Liver (tissue), 9 donors: ENCODE results near the gene LTBP2. TPM values are rescaled to one million over a fixed set of nuclear protein-coding genes. Genes with fewer than 3 reads are reported as not detected.

Source experiments
- DNase-seq: peaks from one replicate; pipeline ENCODE4 v3.0.0-alpha.2; 2017; ENCODE audit warnings: low spot score
- H3K27ac ChIP-seq, 2 donors: one replicate each; pipeline ENCODE4 v1.7.0; 2013; ENCODE audit warnings: inconsistent platforms in 2 of 2, low read length in 2 of 2, control low read depth in 1 of 2, low read depth in 1 of 2, mild to moderate bottlenecking in 1 of 2
- H3K27me3 ChIP-seq, 4 donors: one replicate each; pipeline versions ENCODE4 v1.6.1 to v1.7.0; 2013; ENCODE audit warnings: low read length in 3 of 4, inconsistent platforms in 1 of 4, mild to moderate bottlenecking in 1 of 4, moderate library complexity in 1 of 4; ENCODE audit not compliant: control insufficient read depth in 4 of 4, insufficient read depth in 4 of 4
- H3K36me3 ChIP-seq, 4 donors: one replicate each; pipeline versions ENCODE4 v1.6.1 to v1.7.0; 2013; ENCODE audit warnings: low read length in 3 of 4, mild to moderate bottlenecking in 3 of 4, low read depth in 1 of 4, moderate library complexity in 1 of 4; ENCODE audit not compliant: control insufficient read depth in 4 of 4, insufficient read depth in 3 of 4
- H3K4me1 ChIP-seq, 4 donors: one replicate each; pipeline versions ENCODE4 v1.6.1 to v1.7.0; 2013; ENCODE audit warnings: low read length in 3 of 4, mild to moderate bottlenecking in 3 of 4, moderate library complexity in 1 of 4; ENCODE audit not compliant: control insufficient read depth in 4 of 4, insufficient read depth in 4 of 4
- H3K4me3 ChIP-seq, 3 donors: one replicate each; pipeline versions ENCODE4 v1.6.1 to v1.7.0; 2013; ENCODE audit warnings: low read length in 3 of 3, control low read depth in 1 of 3, low read depth in 1 of 3, mild to moderate bottlenecking in 1 of 3
- H3K9ac ChIP-seq, 2 donors: one replicate each; pipeline ENCODE4 v1.7.0; 2013; ENCODE audit warnings: low read length in 2 of 2, mild to moderate bottlenecking in 2 of 2, moderate library complexity in 2 of 2, control low read depth in 1 of 2, low read depth in 1 of 2
- H3K9me3 ChIP-seq, 4 donors: one replicate each; pipeline versions ENCODE4 v1.6.1 to v1.7.0; 2013; ENCODE audit warnings: low read length in 3 of 4; ENCODE audit not compliant: control insufficient read depth in 4 of 4
- CTCF ChIP-seq: fragments of 150-350 bp; IDR thresholded peaks from 2 replicates; pipeline ENCODE4 v1.5.1; 2017; ENCODE audit warnings: improper control_type of control experiment, low read depth, low read length; ENCODE audit not compliant: missing input control
- EGR1 ChIP-seq, 2 donors: IDR thresholded peaks; 2 replicates each; pipeline ENCODE4 v1.6.1; 2016 to 2018; ENCODE audit warnings: antibody characterized with exemption in 2 of 2, low read depth in 2 of 2
- FOXA1 ChIP-seq: IDR thresholded peaks from 2 replicates; pipeline ENCODE4 v1.6.1; 2016; ENCODE audit warnings: antibody characterized with exemption
- FOXA2 ChIP-seq: IDR thresholded peaks from 2 replicates; pipeline ENCODE4 v1.6.1; 2016; ENCODE audit warnings: antibody characterized with exemption
- GABPA ChIP-seq, 2 donors: IDR thresholded peaks in 1 of 2; conservative IDR thresholded peaks in 1 of 2; 2 replicates each; pipeline ENCODE4 v1.6.1; 2016; ENCODE audit warnings: antibody characterized with exemption in 2 of 2, mild to moderate bottlenecking in 1 of 2, moderate library complexity in 1 of 2
- HNF4A ChIP-seq, 2 donors: conservative IDR thresholded peaks; 2 replicates each; pipeline ENCODE4 v1.6.1; 2016; ENCODE audit warnings: antibody characterized with exemption in 2 of 2, mild to moderate bottlenecking in 2 of 2
- HNF4G ChIP-seq: IDR thresholded peaks from 2 replicates; pipeline ENCODE4 v1.6.1; 2016; ENCODE audit warnings: antibody characterized with exemption
- MAX ChIP-seq: IDR thresholded peaks from 2 replicates; pipeline ENCODE4 v1.6.1; 2016; ENCODE audit warnings: antibody characterized with exemption
- NR2F2 ChIP-seq: IDR thresholded peaks from 2 replicates; pipeline ENCODE4 v1.6.1; 2016; ENCODE audit warnings: antibody characterized with exemption
- RAD21 ChIP-seq, 2 donors: IDR thresholded peaks; 2 replicates each; pipeline ENCODE4 v1.6.1; 2016; ENCODE audit warnings: antibody characterized with exemption in 2 of 2, mild to moderate bottlenecking in 2 of 2
- REST ChIP-seq: IDR thresholded peaks from 2 replicates; pipeline ENCODE4 v1.6.1; 2016; ENCODE audit warnings: antibody characterized with exemption, mild to moderate bottlenecking
- RXRA ChIP-seq, 2 donors: IDR thresholded peaks; 2 replicates each; pipeline ENCODE4 v1.6.1; 2017 to 2018; ENCODE audit warnings: antibody characterized with exemption in 2 of 2, mild to moderate bottlenecking in 1 of 2
- SP1 ChIP-seq: IDR thresholded peaks from 2 replicates; pipeline ENCODE4 v1.6.1; 2018; ENCODE audit warnings: antibody characterized with exemption, mild to moderate bottlenecking
- TAF1 ChIP-seq: conservative IDR thresholded peaks from 2 replicates; pipeline ENCODE4 v1.6.1; 2016; ENCODE audit warnings: antibody characterized with exemption, mild to moderate bottlenecking
- ZBTB33 ChIP-seq: IDR thresholded peaks from 2 replicates; pipeline ENCODE4 v1.6.1; 2016; ENCODE audit warnings: antibody characterized with exemption
- WGBS: extraction: QIAGEN DNeasy Blood & Tissue Kit; methylation state at CpG from one replicate; pipeline ENCODE4 v1.1.7; 2013; 5-methylcytosine and 5-hydroxymethylcytosine counted together
- polyA plus RNA-seq, 2 donors: library from polyadenylated mRNA; stranded (reverse) in 1 of 2; unstranded in 1 of 2; fragments of 200-250 nt in 1 of 2; fragments of >200 nt in 1 of 2; fragmentation: Nextera tagmentation in 1 of 2; extraction: Ambion mirVana in 1 of 2; gene quantifications; one replicate each; pipeline versions ENCODE4 v1.2.1 to v1.2.3, GENCODE V29; 2013 to 2015
- total RNA-seq, 2 donors: library from RNA; depleted of rRNA; stranded (reverse); fragments of >200 nt; gene quantifications; one replicate each; pipeline ENCODE4 v1.2.3, GENCODE V29; 2014
- donor health status: healthy.
- donor health status: healthy.
- donor health status: healthy.
- donor health status: healthy.
- donor health status: healthy.

Gene LTBP2
- total and polyA plus RNA-seq, 4 donors: 0.24 to 1.3 (median 0.89) TPM

- H3K9me3 ChIP-seq: no peaks in the 10 kb centered on the region
- no peaks in the 10 kb centered on the region for H3K36me3 ChIP-seq
- no peak overlapping the region for H3K9ac ChIP-seq
- DNase-seq: no peak
- no peak overlapping the region for H3K4me3 ChIP-seq
- 82% methylated on average over 3 of the region's 3 CpGs for WGBS
- peaks cover 3 to 9% (median 7%) of the 10 kb centered on the region in 4 donors for H3K4me1 ChIP-seq
- TF ChIP-seq MAX: no peak
- H3K27ac ChIP-seq: no peak overlapping the region
- H3K27me3 ChIP-seq: no peaks in the 10 kb centered on the region
These were observed 25.1 kb upstream of the LTBP2 start for GRCh38 chr14:74637178-74637550.

- Histone ChIP-seq H3K9me3 (no peaks in the 10 kb centered on the region), H3K4me1 (peaks cover 3 to 9% (median 7%) of the 10 kb centered on the region in 4 donors), H3K36me3 (no peaks in the 10 kb centered on the region), H3K27ac (no peak overlapping the region), H3K4me3 (no peak overlapping the region), H3K9ac (no peak overlapping the region), H3K27me3 (no peaks in the 10 kb centered on the region)
- no peak for DNase-seq
- TF ChIP-seq FOXA2: no peak
- no peak for TF ChIP-seq FOXA1
- TF ChIP-seq NR2F2: no peak
- TF ChIP-seq HNF4G: no peak
- TF ChIP-seq ZBTB33: no peak
- no peak for TF ChIP-seq EGR1 (IDR thresholded peaks at IDR 0.05; ENCODE audit: low read depth in 2 of 2)
- TF ChIP-seq RAD21 (IDR thresholded peaks at IDR 0.05): no peak
- TF ChIP-seq RXRA (IDR thresholded peaks at IDR 0.05): no peak
- no peak for TF ChIP-seq TAF1
- no peak for TF ChIP-seq GABPA (IDR thresholded peaks at IDR 0.05 in 1 of 2, conservative IDR thresholded peaks at IDR 0.05 in 1 of 2)
- no peak for TF ChIP-seq SP1
- TF ChIP-seq REST: no peak
- no peak for TF ChIP-seq CTCF
- no peak for TF ChIP-seq HNF4A (conservative IDR thresholded peaks at IDR 0.05)
- WGBS: 83% methylated on average over 10 of the region's 10 CpGs
These were observed 24.6 kb upstream of the LTBP2 start for GRCh38 chr14:74636424-74637177.
